ENCODE measurements around the gene C3orf20. TPM values are rescaled to one million over a fixed set of nuclear protein-coding genes. Genes with fewer than 3 reads are reported as not detected.

The C3orf20 gene
- total and polyA plus RNA-seq, 2 of the 4 experiments (the other 2 are of a cell fraction): not detected

GRCh38 chr3:14783480-14784086 is 108.6 kb downstream of the C3orf20 start:
- H3K56ac ChIP-seq (ENCODE audit: extremely low read depth, insufficient read depth, low read length): no peak overlapping the region
- no peaks in the 10 kb centered on the region for H4K20me1 ChIP-seq (ENCODE audit: insufficient read depth, low read length)
- no TSS peak for BruUV-seq (replicated peaks)
- dilution Hi-C loops (cut with HindIII; ENCODE audit: low sequenced_read_pairs, unreplicated experiment) (no loop called here), intact Hi-C loops (cut with micrococcal nuclease) (loop anchor here (5.0 kb wide), 1 partner anchor 276 kb away; no protein-coding TSS in a partner anchor), in situ Hi-C loops (cut with MboI; ENCODE audit: low sequenced_read_pairs) (no loop called here)
- H2AK5ac ChIP-seq (ENCODE audit: low read depth, low read length): no peak overlapping the region
- no peak overlapping the region for H3K9ac ChIP-seq (ENCODE audit: low read depth, low read length)
- H2BK15ac ChIP-seq (ENCODE audit: low read depth, low read length): no peak overlapping the region
- CTCF ChIA-PET: no interaction called here
- no peak overlapping the region for H2BK120ac ChIP-seq (ENCODE audit: low read depth, low read length)
- H3K14ac ChIP-seq (replicated peaks; ENCODE audit: low read depth, low read length): no peak overlapping the region
- H3K23ac ChIP-seq (ENCODE audit: low read depth, low read length): no peak overlapping the region
- no peak overlapping the region for H3K4ac ChIP-seq (ENCODE audit: low read depth, low read length)
- H3K27me3 ChIP-seq (ENCODE audit: control insufficient read depth, insufficient read depth, low read length): peaks cover 8% of the 10 kb centered on the region; the same call in 1 of the 2 replicates
- no peak overlapping the region for H2AFZ ChIP-seq (replicated peaks; ENCODE audit: low read length, poor library complexity)
- no peaks in the 10 kb centered on the region for H3K9me3 ChIP-seq (ENCODE audit: control insufficient read depth, insufficient read depth, low read length)
- no peak overlapping the region for H3K18ac ChIP-seq (ENCODE audit: low read depth, low read length)
- no peaks in the 10 kb centered on the region for H3K9me1 ChIP-seq (ENCODE audit: insufficient read depth, low read length)
- H3K4me1 ChIP-seq (ENCODE audit: control insufficient read depth, insufficient read depth, low read length): no peaks in the 10 kb centered on the region
- H4K91ac ChIP-seq (ENCODE audit: insufficient read depth, low read depth, low read length): no peak overlapping the region
- H3K27ac ChIP-seq (ENCODE audit: insufficient read depth, low read length): no peak overlapping the region
- no peak overlapping the region for H2AK9ac ChIP-seq (replicated peaks; ENCODE audit: low read depth, low read length, poor library complexity)
- no peak overlapping the region for H3K4me2 ChIP-seq (ENCODE audit: low read depth, low read length)
- no peaks in the 10 kb centered on the region for H3K79me1 ChIP-seq (ENCODE audit: low read depth in 1 of 2, low read length in 2 of 2)
- no peak overlapping the region for H4K5ac ChIP-seq (ENCODE audit: low read depth, low read length)
- H3K36me3 ChIP-seq (ENCODE audit: control insufficient read depth, insufficient read depth, low read length): no peaks in the 10 kb centered on the region
- POLR2A ChIA-PET (ENCODE audit: unreplicated experiment): interaction anchor here (0.5 kb wide), 1 partner anchor 28 kb away, joined by 3 read pairs; no protein-coding TSS in a partner anchor
- H2BK20ac ChIP-seq (ENCODE audit: low read depth, low read length): no peak overlapping the region
- 25% methylated on average over 2 of the region's 2 CpGs; no CpG with 5 or more reads in 1 of the 2 experiments for WGBS, 2 experiments (ENCODE audit: extremely low coverage in 2 of 2, insufficient read length in 1 of 2)
- H2BK5ac ChIP-seq (ENCODE audit: low read depth, low read length, poor library complexity, severe bottlenecking): no peak overlapping the region
- no peak overlapping the region for H4K8ac ChIP-seq (ENCODE audit: low read depth in 2 of 2, low read length in 2 of 2)
- ATAC-seq (ENCODE audit: low read depth): no peak
- no peak overlapping the region for H3K4me3 ChIP-seq (ENCODE audit: insufficient read depth, low read depth, low read length)
- no peak for TF ChIP-seq SMC3 (IDR thresholded peaks at IDR 0.05; ENCODE audit: low read depth, low read length)
- no peak for TF ChIP-seq FOS (IDR thresholded peaks at IDR 0.05; ENCODE audit: low read depth, low read length)
- no peak for TF ChIP-seq RCOR1 (IDR thresholded peaks at IDR 0.05; ENCODE audit: insufficient replicate concordance, low read length)
- TF ChIP-seq MAZ (IDR thresholded peaks at IDR 0.05; ENCODE audit: borderline replicate concordance, low read depth, low read length): no peak
- TF ChIP-seq BHLHE40 (IDR thresholded peaks at IDR 0.05; ENCODE audit: low read depth, low read length): no peak
- no peak for TF ChIP-seq RAD21 (IDR thresholded peaks at IDR 0.05; ENCODE audit: low read length)
- no peak for TF ChIP-seq USF2 (IDR thresholded peaks at IDR 0.05; ENCODE audit: low read depth, low read length)
- TF ChIP-seq ELK1 (IDR thresholded peaks at IDR 0.05; ENCODE audit: borderline replicate concordance, low read depth, low read length): no peak
- no peak for TF ChIP-seq RFX5 (IDR thresholded peaks at IDR 0.05; ENCODE audit: low read depth, low read length)
- no peak for DNase-seq
